Neural cell (in vitro differentiated cells): ENCODE data around the gene TKFC. TPM values are rescaled to one million over a fixed set of nuclear protein-coding genes. Genes with fewer than 3 reads are reported as not detected.

Experiments
- H2AFZ ChIP-seq: fragments of 200-600, 300-800 bp; sonication (generic), shearing (Covaris generic); 2 replicates; pipeline ENCODE4 v1.6.0; 2014; ENCODE audit warnings: low read depth, mild to moderate bottlenecking, antibody characterized with exemption, low read length, moderate library complexity
- H3F3A ChIP-seq: fragments of 200-600 bp; shearing (Covaris generic); 2 replicates; pipeline ENCODE4 v1.6.1; 2016; ENCODE audit warnings: mild to moderate bottlenecking, moderate library complexity, mixed read lengths, antibody characterized with exemption, low read length; ENCODE audit not compliant: insufficient read depth, poor library complexity, severe bottlenecking
- H3K27ac ChIP-seq: fragments of 200-600, 300-800 bp; sonication (generic), shearing (Covaris generic); 2 replicates; pipeline ENCODE4 v1.5.1; 2014; ENCODE audit warnings: mild to moderate bottlenecking, low read length, moderate library complexity
- H3K27me3 ChIP-seq: fragments of 300-800, 200-600 bp; sonication (generic), shearing (Covaris generic); 2 replicates; pipeline ENCODE4 v1.6.0; 2014; ENCODE audit warnings: mild to moderate bottlenecking, low read depth, low read length, moderate library complexity; ENCODE audit not compliant: insufficient read depth
- H3K36me3 ChIP-seq: fragments of 300-800, 200-600 bp; sonication (generic), shearing (Covaris generic); 2 replicates; pipeline ENCODE4 v1.5.1; 2014; ENCODE audit warnings: mild to moderate bottlenecking, antibody characterized with exemption, low read length, moderate library complexity; ENCODE audit not compliant: insufficient read depth
- H3K4me2 ChIP-seq: fragments of 300-800, 200-600 bp; sonication (generic), shearing (Covaris generic); 2 replicates; pipeline ENCODE4 v1.6.0; 2014; ENCODE audit warnings: mild to moderate bottlenecking, low read length
- H3K4me3 ChIP-seq: fragments of 300-800, 200-600 bp; sonication (generic), shearing (Covaris generic); 2 replicates; pipeline ENCODE4 v1.5.1; 2014; ENCODE audit warnings: mild to moderate bottlenecking, low read length, moderate library complexity
- H3K79me2 ChIP-seq: fragments of 200-600 bp; shearing (Covaris generic); replicated peaks from 2 replicates; pipeline ENCODE4 v1.6.0; 2014; ENCODE audit warnings: mild to moderate bottlenecking, low read length, moderate library complexity; ENCODE audit not compliant: insufficient read depth
- H3K9ac ChIP-seq: fragments of 300-800, 200-600 bp; sonication (generic), shearing (Covaris generic); 2 replicates; pipeline ENCODE4 v1.6.1; 2016; ENCODE audit warnings: mild to moderate bottlenecking, low read length, mixed read lengths
- H3K9me2 ChIP-seq: fragments of 200-600 bp; shearing (Covaris generic); 2 replicates; pipeline ENCODE4 v1.6.1; 2016; ENCODE audit warnings: mild to moderate bottlenecking, low read length, mixed read lengths; ENCODE audit not compliant: insufficient read depth
- H3K9me3 ChIP-seq: fragments of 200-600, 300-800 bp; sonication (generic), shearing (Covaris generic); 2 replicates; pipeline ENCODE4 v1.6.1; 2016; ENCODE audit warnings: mild to moderate bottlenecking, mixed run types, low read length, moderate library complexity, mixed read lengths
- H4K20me1 ChIP-seq: fragments of 200-600 bp; shearing (Covaris generic); 2 replicates; pipeline ENCODE4 v1.6.1; 2016; ENCODE audit warnings: mild to moderate bottlenecking, mixed run types; ENCODE audit not compliant: insufficient read depth
- EP300 ChIP-seq: fragments of 450-650 bp; conservative IDR thresholded peaks from 2 replicates; pipeline ENCODE4 v1.6.1; 2014; ENCODE audit warnings: antibody characterized with exemption, mild to moderate bottlenecking, moderate library complexity; ENCODE audit not compliant: poor library complexity, severe bottlenecking
- EZH2 ChIP-seq: fragments of 200-600, 300-800 bp; shearing (Covaris generic), sonication (generic); IDR thresholded peaks from 2 replicates; pipeline ENCODE4 v1.6.1; 2014; ENCODE audit warnings: antibody characterized with exemption, low read length, borderline replicate concordance, mild to moderate bottlenecking; ENCODE audit not compliant: insufficient read depth, poor library complexity, severe bottlenecking
- MXI1 ChIP-seq: fragments of 450-650 bp; conservative IDR thresholded peaks from 2 replicates; pipeline ENCODE4 v1.6.1; 2014; ENCODE audit warnings: antibody characterized with exemption, mild to moderate bottlenecking; ENCODE audit not compliant: poor library complexity, severe bottlenecking
- POLR2AphosphoS5 ChIP-seq: IDR thresholded peaks from 2 replicates; pipeline ENCODE4 v1.6.1; 2012
- RAD21 ChIP-seq: fragments of 450-650 bp; conservative IDR thresholded peaks from 2 replicates; pipeline ENCODE4 v1.6.1; 2014; ENCODE audit warnings: antibody characterized with exemption, mild to moderate bottlenecking, moderate library complexity
- SMC3 ChIP-seq: fragments of 450-650 bp; conservative IDR thresholded peaks from 2 replicates; pipeline ENCODE4 v1.6.1; 2014; ENCODE audit warnings: antibody characterized with exemption, mild to moderate bottlenecking, moderate library complexity; ENCODE audit not compliant: poor library complexity
- TAF1 ChIP-seq: IDR thresholded peaks from 2 replicates; pipeline ENCODE4 v1.6.1; 2012; ENCODE audit warnings: low read depth
- polyA plus RNA-seq: library from polyadenylated mRNA; depleted of rRNA; stranded (reverse); fragments of >200 nt; gene quantifications from 2 replicates; pipeline ENCODE4 v1.2.3, GENCODE V29; 2014
- TF ChIP-seq, protein P1 (sequence below): fragments of 450-650 bp; IDR thresholded peaks from 2 replicates; pipeline ENCODE4 v1.5.1; 2014; ENCODE audit warnings: antibody characterized with exemption, mild to moderate bottlenecking, moderate library complexity; ENCODE audit not compliant: poor library complexity, severe bottlenecking
- TF ChIP-seq, protein P2 (sequence below): IDR thresholded peaks from 2 replicates; pipeline ENCODE4 v1.6.1; 2012; ENCODE audit warnings: borderline replicate concordance

Gene TKFC
- polyA plus RNA-seq, 1 donor from 2014 or later: 46.0 TPM

DNA sequence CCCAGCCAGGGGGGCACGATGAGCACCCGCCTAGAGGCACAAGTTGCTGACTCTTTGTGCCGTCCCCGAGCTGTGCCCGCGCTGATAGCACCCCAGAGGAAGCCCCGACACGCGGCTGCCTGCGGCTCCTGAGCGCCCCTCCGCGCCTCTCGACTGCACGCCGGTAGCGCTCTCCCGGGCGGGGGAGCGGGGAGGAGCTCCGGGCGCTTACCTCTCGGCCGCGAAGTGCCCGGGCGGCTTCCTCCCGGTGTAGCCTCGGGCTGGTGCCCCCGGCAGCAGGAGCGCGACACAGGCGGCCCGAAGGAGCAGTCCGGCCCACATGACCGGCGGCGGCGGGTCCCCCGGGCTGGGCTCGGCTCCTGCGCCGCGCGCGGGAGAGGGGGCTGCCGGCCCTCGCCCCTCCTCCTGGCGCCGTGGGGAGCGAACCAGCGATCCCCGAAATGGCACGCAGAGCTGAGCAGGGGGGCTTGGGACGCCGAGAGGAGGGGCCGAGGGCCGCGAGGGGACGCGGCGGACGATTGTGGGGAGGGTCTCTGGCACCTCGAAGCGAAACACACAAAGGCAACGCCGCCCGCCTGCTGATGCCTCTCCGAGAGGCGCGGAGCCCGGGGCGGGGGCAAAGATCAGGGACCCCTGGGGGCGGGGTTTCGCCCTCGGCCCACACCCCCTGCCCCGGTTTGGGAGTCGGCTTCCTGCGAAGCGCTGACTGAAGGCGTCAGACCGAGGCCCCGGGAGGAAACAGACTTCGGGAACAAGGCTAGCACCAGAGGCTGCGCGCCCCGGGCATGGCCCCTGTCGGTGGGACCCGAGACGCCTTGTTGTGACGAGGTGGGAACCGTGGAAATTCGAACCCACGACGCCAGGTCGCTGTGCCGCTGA is 38.1 kb upstream of the TKFC start, which contains the start of gene VWCE:
VWCE (minus strand) TSS at position 600 of the 879 bp plus-strand sequence; CDS start at position 321, 279 bp downstream.
- Histone ChIP-seq H4K20me1 (no peaks in the 10 kb centered on the region), H3K9me3 (no peaks in the 10 kb centered on the region), H3K4me2 (peak within 1 kb of the TSS; percentile 84), H3F3A (no peaks in the 10 kb centered on the region), H3K27me3 (no peaks in the 10 kb centered on the region), H3K79me2 (peaks cover 6% of the 10 kb centered on the region), H3K9ac (peak within 1 kb of the TSS; percentile 78), H3K4me3 (peak within 1 kb of the TSS; percentile 95), H3K27ac (peak within 1 kb of the TSS; percentile 49), H3K9me2 (no peaks in the 10 kb centered on the region), H3K36me3 (no peaks in the 10 kb centered on the region), H2AFZ (peak within 1 kb of the TSS; percentile 65)
- TF ChIP-seq RAD21 (peak; percentile 63), TAF1 (no peak), SMC3 (peak; percentile 64), MXI1 (peak; percentile 71), EZH2 (no peak), EP300 (no peak), POLR2AphosphoS5 (peak; percentile 62)
- TF ChIP-seq, protein P1, sequence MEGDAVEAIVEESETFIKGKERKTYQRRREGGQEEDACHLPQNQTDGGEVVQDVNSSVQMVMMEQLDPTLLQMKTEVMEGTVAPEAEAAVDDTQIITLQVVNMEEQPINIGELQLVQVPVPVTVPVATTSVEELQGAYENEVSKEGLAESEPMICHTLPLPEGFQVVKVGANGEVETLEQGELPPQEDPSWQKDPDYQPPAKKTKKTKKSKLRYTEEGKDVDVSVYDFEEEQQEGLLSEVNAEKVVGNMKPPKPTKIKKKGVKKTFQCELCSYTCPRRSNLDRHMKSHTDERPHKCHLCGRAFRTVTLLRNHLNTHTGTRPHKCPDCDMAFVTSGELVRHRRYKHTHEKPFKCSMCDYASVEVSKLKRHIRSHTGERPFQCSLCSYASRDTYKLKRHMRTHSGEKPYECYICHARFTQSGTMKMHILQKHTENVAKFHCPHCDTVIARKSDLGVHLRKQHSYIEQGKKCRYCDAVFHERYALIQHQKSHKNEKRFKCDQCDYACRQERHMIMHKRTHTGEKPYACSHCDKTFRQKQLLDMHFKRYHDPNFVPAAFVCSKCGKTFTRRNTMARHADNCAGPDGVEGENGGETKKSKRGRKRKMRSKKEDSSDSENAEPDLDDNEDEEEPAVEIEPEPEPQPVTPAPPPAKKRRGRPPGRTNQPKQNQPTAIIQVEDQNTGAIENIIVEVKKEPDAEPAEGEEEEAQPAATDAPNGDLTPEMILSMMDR: peak; percentile 75
- TF ChIP-seq, protein P2, sequence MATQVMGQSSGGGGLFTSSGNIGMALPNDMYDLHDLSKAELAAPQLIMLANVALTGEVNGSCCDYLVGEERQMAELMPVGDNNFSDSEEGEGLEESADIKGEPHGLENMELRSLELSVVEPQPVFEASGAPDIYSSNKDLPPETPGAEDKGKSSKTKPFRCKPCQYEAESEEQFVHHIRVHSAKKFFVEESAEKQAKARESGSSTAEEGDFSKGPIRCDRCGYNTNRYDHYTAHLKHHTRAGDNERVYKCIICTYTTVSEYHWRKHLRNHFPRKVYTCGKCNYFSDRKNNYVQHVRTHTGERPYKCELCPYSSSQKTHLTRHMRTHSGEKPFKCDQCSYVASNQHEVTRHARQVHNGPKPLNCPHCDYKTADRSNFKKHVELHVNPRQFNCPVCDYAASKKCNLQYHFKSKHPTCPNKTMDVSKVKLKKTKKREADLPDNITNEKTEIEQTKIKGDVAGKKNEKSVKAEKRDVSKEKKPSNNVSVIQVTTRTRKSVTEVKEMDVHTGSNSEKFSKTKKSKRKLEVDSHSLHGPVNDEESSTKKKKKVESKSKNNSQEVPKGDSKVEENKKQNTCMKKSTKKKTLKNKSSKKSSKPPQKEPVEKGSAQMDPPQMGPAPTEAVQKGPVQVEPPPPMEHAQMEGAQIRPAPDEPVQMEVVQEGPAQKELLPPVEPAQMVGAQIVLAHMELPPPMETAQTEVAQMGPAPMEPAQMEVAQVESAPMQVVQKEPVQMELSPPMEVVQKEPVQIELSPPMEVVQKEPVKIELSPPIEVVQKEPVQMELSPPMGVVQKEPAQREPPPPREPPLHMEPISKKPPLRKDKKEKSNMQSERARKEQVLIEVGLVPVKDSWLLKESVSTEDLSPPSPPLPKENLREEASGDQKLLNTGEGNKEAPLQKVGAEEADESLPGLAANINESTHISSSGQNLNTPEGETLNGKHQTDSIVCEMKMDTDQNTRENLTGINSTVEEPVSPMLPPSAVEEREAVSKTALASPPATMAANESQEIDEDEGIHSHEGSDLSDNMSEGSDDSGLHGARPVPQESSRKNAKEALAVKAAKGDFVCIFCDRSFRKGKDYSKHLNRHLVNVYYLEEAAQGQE: peak; percentile 1

DNA sequence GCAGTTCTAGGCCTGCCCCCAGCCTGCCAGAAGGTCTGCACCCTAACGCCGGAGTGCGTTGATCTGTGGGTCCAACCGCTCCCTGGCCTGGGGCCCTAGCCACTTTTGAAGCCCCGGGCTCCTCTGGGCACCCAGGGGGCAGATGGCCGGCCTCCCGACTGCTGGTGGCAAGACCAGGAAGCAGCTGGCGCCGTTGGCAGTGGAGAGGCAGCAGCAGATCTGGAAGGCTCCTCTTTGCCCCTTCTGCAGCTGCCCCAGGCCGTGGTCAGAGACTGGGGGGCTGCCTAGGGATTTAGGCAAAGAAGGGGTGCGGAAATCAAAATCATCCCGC is 37.5 kb upstream of the TKFC start:
- H4K20me1 ChIP-seq: no peaks in the 10 kb centered on the region
- H3K27ac ChIP-seq: peak overlapping the region; percentile 49
- no peak overlapping the region for H3K4me2 ChIP-seq
- no peaks in the 10 kb centered on the region for H3K9me3 ChIP-seq
- H2AFZ ChIP-seq: peak overlapping the region; percentile 65
- H3K4me3 ChIP-seq: peak overlapping the region; percentile 95
- no peaks in the 10 kb centered on the region for H3K9me2 ChIP-seq
- peak overlapping the region; percentile 78 for H3K9ac ChIP-seq
- no peaks in the 10 kb centered on the region for H3F3A ChIP-seq
- no peaks in the 10 kb centered on the region for H3K36me3 ChIP-seq
- TF ChIP-seq RAD21: no peak
- TF ChIP-seq, protein P2: no peak
- no peak for TF ChIP-seq EP300
- TF ChIP-seq, protein P1: no peak
- TF ChIP-seq MXI1: no peak
- no peaks in the 10 kb centered on the region for H3K27me3 ChIP-seq
- H3K79me2 ChIP-seq: peaks cover 6% of the 10 kb centered on the region
